Stimulated activated CD4-positive, alpha-beta T cell treated with anti-CD3 and anti-CD28 coated beads, Interleukin-2, amount 100 ng/mL, for 24 hours (primary cell): ENCODE results near the gene STARD13.

Source experiments
- DNase-seq, 2 donors: peaks; one replicate each; pipeline ENCODE4 v3.0.0-alpha.2; 2020

STARD13 gene

GRCh38 chr13:33277037-33277740 lies 8.4 kb downstream of the STARD13 start:
- DNase-seq: no peak

GRCh38 chr13:33276570-33276969 lies 9.0 kb downstream of the STARD13 start:
- no peak for DNase-seq

- DNase-seq: no peak
Observed at GRCh38 chr13:33275916-33276315, 9.6 kb downstream of the STARD13 start.

- DNase-seq: no peak
Observed at GRCh38 chr13:33274264-33274663, 11.3 kb downstream of the STARD13 start.

- no peak for DNase-seq
Observed at GRCh38 chr13:33272531-33273124, 12.9 kb downstream of the STARD13 start.

GRCh38 chr13:33271759-33272158 lies 13.8 kb downstream of the STARD13 start:
- DNase-seq: no peak

GRCh38 chr13:33270895-33271538 lies 14.5 kb downstream of the STARD13 start:
- no peak for DNase-seq

- DNase-seq: no peak
Observed at GRCh38 chr13:33265607-33266006, 19.9 kb downstream of the STARD13 start.

- no peak for DNase-seq
Observed at GRCh38 chr13:33265133-33265532, 20.4 kb downstream of the STARD13 start.

GRCh38 chr13:33264620-33264978 lies 21.0 kb downstream of the STARD13 start:
- DNase-seq: no peak

- DNase-seq: no peak
Observed at GRCh38 chr13:33263976-33264619, 21.5 kb downstream of the STARD13 start.

GRCh38 chr13:33263484-33263883 lies 22.1 kb downstream of the STARD13 start:
- no peak for DNase-seq

GRCh38 chr13:33262997-33263396 lies 22.6 kb downstream of the STARD13 start:
- DNase-seq: no peak

- no peak for DNase-seq
Observed at GRCh38 chr13:33262594-33262993, 23.0 kb downstream of the STARD13 start.

GRCh38 chr13:33262062-33262487 lies 23.5 kb downstream of the STARD13 start:
- no peak for DNase-seq

GRCh38 chr13:33261387-33262061 lies 24.0 kb downstream of the STARD13 start:
- no peak for DNase-seq

GRCh38 chr13:33260168-33261098 lies 25.1 kb downstream of the STARD13 start:
- DNase-seq: no peak

GRCh38 chr13:33259296-33259695 lies 26.3 kb downstream of the STARD13 start:
- DNase-seq: no peak

GRCh38 chr13:33258808-33259193 lies 26.8 kb downstream of the STARD13 start:
- DNase-seq: no peak

GRCh38 chr13:33257841-33258807 lies 27.4 kb downstream of the STARD13 start:
- DNase-seq: no peak
